ENCODE data around the gene ARHGEF37. TPM values are rescaled to one million over a fixed set of nuclear protein-coding genes. Genes with fewer than 3 reads are reported as not detected.

ARHGEF37 gene
- total RNA-seq, 5 donors from 2014 or later (not counting 1 experiment from before 2014, with no cell fraction given), result 0.07 to 1.0 (median 0.59) TPM; not detected in 1

DNA sequence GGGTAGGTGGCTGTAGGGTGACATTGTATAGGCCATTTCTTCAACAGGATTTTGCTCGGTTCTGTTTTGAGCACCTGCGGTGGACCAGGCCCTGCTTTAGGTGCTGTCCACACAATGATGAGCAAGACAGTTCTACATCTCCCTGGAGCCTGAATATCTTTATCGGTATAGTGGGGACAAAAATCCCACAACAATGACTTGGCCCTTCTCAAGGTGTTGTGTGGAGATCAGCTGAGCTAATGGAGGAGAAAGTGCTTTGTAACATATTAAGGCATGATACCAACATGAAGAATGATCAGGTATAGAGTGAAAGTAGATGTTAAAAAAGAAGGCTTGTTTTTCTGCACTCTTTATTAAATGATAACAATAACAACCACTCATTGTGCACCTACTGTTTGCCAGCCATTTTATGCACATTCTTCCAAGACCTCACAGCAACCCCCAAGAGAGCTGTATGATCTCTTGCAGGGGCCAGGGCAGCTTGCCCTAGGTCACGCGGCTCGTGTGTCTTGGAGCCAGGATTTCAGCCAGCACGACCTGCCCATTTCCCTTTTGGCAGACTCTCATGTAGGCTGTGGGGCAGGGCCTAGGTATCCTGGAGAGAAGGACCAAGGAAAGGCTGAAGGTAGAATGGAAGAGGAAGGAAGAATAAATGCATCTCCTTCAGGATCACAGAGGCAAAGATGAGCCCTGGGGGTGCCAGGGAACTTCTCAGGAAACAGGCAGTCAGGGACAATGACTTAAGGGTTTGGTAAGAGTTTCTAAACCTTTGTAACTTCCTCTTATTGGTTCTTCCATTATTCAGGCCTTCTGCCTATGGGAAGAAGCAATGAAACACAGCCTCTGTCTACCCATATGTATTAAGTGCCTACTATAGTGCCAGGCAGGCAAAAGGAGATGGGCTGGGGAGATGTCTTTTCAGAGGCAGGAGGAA lies 98.8 kb downstream of the ARHGEF37 start:
- H3K4me3 Mint-ChIP-seq, result no peak overlapping the region
- POLR2A ChIA-PET, result interaction anchor here in 1 of 2 donors (0.5 to 0.6 kb wide), 2 partner anchors 181 to 244 kb away, joined by 5 to 9 read pairs; no protein-coding TSS in a partner anchor
- Histone ChIP-seq H3K4me3 (ENCODE audit: control insufficient read depth in 1 of 2, extremely low read depth in 1 of 2, low read length in 1 of 2) (no peak overlapping the region), H3K27me3 (replicated peaks in 1 of 2; ENCODE audit: control insufficient read depth in 2 of 2, extremely low read depth in 1 of 2, insufficient read depth in 2 of 2, low read length in 1 of 2) (peaks cover 0 to 32% of the 10 kb centered on the region in 2 experiments), H3K36me3 (ENCODE audit: control insufficient read depth in 2 of 2, extremely low read depth in 1 of 2, insufficient read depth in 1 of 2, low read length in 1 of 2) (no peaks in the 10 kb centered on the region), H3K9me3 (no peaks in the 10 kb centered on the region), H3K27ac (ENCODE audit: low read length) (no peak overlapping the region), H3K4me1 (ENCODE audit: control insufficient read depth in 1 of 2, extremely low read depth in 1 of 2, insufficient read depth in 2 of 2, low read length in 2 of 2) (no peaks in the 10 kb centered on the region)
- ATAC-seq (replicated peaks in 1 of 4), result no peak
- CTCF ChIA-PET, result interaction anchor here in 1 of 2 donors (0.6 kb wide), 1 partner anchor 149 kb away, joined by 3 read pairs; no protein-coding TSS in a partner anchor
- peaks cover 29 to 32% of the 10 kb centered on the region in 2 donors for H3K27me3 Mint-ChIP-seq
- no peaks in the 10 kb centered on the region for H3K4me1 Mint-ChIP-seq
- H3K36me3 Mint-ChIP-seq, result no peaks in the 10 kb centered on the region
- peak overlapping the region in 1 of 2 donors; percentile 6 for H3K27ac Mint-ChIP-seq
- DNase-seq, result no peak
- H3K9me3 Mint-ChIP-seq, result no peaks in the 10 kb centered on the region
- no CpG with 5 or more reads among the region's 7 CpGs for WGBS (ENCODE audit: insufficient coverage)

DNA sequence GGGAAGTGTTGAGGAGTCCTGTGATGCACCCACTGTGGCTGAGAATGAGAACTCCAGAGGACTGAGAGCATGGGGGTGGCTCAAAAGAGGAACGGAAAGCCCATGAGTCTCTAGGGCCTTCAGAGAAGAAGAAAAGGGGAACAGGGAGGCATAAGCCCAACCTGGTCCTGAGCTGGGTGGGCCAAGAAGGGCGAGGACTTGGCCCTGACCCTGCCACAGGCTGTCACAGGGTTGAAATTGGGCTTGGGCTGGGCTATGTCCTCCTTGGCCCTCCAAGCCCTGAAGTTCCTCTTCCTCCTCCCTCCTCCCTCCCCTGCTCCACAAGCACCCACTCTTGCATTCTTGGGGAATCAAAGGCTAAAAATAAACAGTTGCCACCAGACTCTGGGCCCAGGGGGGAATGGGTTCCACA lies 99.5 kb downstream of the ARHGEF37 start:
- 60% methylated on average over 1 of the region's 2 CpGs for WGBS (ENCODE audit: insufficient coverage)
- Histone ChIP-seq H3K9me3 (no peaks in the 10 kb centered on the region), H3K27ac (ENCODE audit: low read length) (no peak overlapping the region), H3K36me3 (ENCODE audit: control insufficient read depth in 2 of 2, extremely low read depth in 1 of 2, insufficient read depth in 1 of 2, low read length in 1 of 2) (no peaks in the 10 kb centered on the region), H3K27me3 (replicated peaks in 1 of 2; ENCODE audit: control insufficient read depth in 2 of 2, extremely low read depth in 1 of 2, insufficient read depth in 2 of 2, low read length in 1 of 2) (peaks cover 0 to 27% of the 10 kb centered on the region in 2 experiments), H3K4me1 (ENCODE audit: control insufficient read depth in 1 of 2, extremely low read depth in 1 of 2, insufficient read depth in 2 of 2, low read length in 2 of 2) (no peaks in the 10 kb centered on the region), H3K4me3 (ENCODE audit: control insufficient read depth in 1 of 2, extremely low read depth in 1 of 2, low read length in 1 of 2) (no peak overlapping the region)
- ChIA-PET POLR2A (interaction anchor here in 1 of 2 donors (0.6 kb wide), 1 partner anchor 243 kb away, joined by 9 read pairs; no protein-coding TSS in a partner anchor), CTCF (no interaction called here)
- peaks cover 30 to 31% of the 10 kb centered on the region in 2 donors for H3K27me3 Mint-ChIP-seq
- H3K4me1 Mint-ChIP-seq, result no peaks in the 10 kb centered on the region
- peak in 1 of 4 experiments; percentile 35 for ATAC-seq (replicated peaks in 1 of 4)
- no peaks in the 10 kb centered on the region for H3K9me3 Mint-ChIP-seq
- no peak overlapping the region for H3K27ac Mint-ChIP-seq
- H3K36me3 Mint-ChIP-seq, result no peaks in the 10 kb centered on the region
- no peak overlapping the region for H3K4me3 Mint-ChIP-seq
- peak in 3 of 35 experiments; percentile 3 to 27 (median 5) for DNase-seq

- DNase-seq (no peak), ATAC-seq (replicated peaks in 1 of 4) (no peak)
- no peaks in the 10 kb centered on the region for H3K9me3 Mint-ChIP-seq
- CTCF ChIA-PET, result no interaction called here
- H3K27ac Mint-ChIP-seq, result no peak overlapping the region
- no peaks in the 10 kb centered on the region for H3K4me1 Mint-ChIP-seq
- no peaks in the 10 kb centered on the region for H3K36me3 Mint-ChIP-seq
- no peak overlapping the region for H3K4me3 Mint-ChIP-seq
- POLR2A ChIA-PET, result interaction anchor here in 1 of 2 donors (0.6 kb wide), 1 partner anchor 242 kb away, joined by 9 read pairs; no protein-coding TSS in a partner anchor
- no CpG with 5 or more reads among the region's 5 CpGs for WGBS (ENCODE audit: insufficient coverage)
- Histone ChIP-seq H3K36me3 (ENCODE audit: control insufficient read depth in 2 of 2, extremely low read depth in 1 of 2, insufficient read depth in 1 of 2, low read length in 1 of 2) (no peaks in the 10 kb centered on the region), H3K27ac (ENCODE audit: low read length) (no peak overlapping the region), H3K27me3 (replicated peaks in 1 of 2; ENCODE audit: control insufficient read depth in 2 of 2, extremely low read depth in 1 of 2, insufficient read depth in 2 of 2, low read length in 1 of 2) (peaks cover 0 to 23% of the 10 kb centered on the region in 2 experiments), H3K9me3 (no peaks in the 10 kb centered on the region), H3K4me3 (ENCODE audit: control insufficient read depth in 1 of 2, extremely low read depth in 1 of 2, low read length in 1 of 2) (no peak overlapping the region), H3K4me1 (ENCODE audit: control insufficient read depth in 1 of 2, extremely low read depth in 1 of 2, insufficient read depth in 2 of 2, low read length in 2 of 2) (no peaks in the 10 kb centered on the region)
- H3K27me3 Mint-ChIP-seq, result peaks cover 26 to 29% of the 10 kb centered on the region in 2 donors
These were observed 100.0 kb downstream of the ARHGEF37 start for GRCh38 chr5:149681252-149681651.

DNA sequence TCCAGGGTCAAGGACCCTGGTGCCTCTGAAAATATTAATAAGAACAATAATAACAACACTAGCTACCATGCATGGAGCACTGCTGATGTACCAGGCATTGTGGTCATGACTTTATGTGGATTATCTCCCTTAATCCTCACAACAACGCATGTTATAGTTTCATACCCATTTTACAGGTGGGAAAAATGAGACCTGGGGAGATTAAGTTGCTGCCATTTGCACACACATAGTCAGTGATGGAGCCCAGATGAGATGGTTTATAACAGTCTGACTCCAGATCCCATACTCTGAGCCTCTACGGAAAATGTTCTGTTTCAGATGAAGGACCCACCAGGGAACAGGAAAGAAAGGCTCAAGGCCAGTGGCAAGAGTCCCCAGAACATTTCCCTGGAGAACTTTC lies 100.6 kb downstream of the ARHGEF37 start:
- H3K27me3 Mint-ChIP-seq, result peaks cover 31 to 36% of the 10 kb centered on the region in 2 donors
- no peak for DNase-seq
- H3K4me1 Mint-ChIP-seq, result no peaks in the 10 kb centered on the region
- no peak overlapping the region for H3K27ac Mint-ChIP-seq
- Histone ChIP-seq H3K27ac (ENCODE audit: low read length) (no peak overlapping the region), H3K4me1 (ENCODE audit: control insufficient read depth in 1 of 2, extremely low read depth in 1 of 2, insufficient read depth in 2 of 2, low read length in 2 of 2) (no peaks in the 10 kb centered on the region), H3K36me3 (ENCODE audit: control insufficient read depth in 2 of 2, extremely low read depth in 1 of 2, insufficient read depth in 1 of 2, low read length in 1 of 2) (no peaks in the 10 kb centered on the region), H3K27me3 (replicated peaks in 1 of 2; ENCODE audit: control insufficient read depth in 2 of 2, extremely low read depth in 1 of 2, insufficient read depth in 2 of 2, low read length in 1 of 2) (peaks cover 0 to 25% of the 10 kb centered on the region in 2 experiments), H3K4me3 (ENCODE audit: control insufficient read depth in 1 of 2, extremely low read depth in 1 of 2, low read length in 1 of 2) (no peak overlapping the region), H3K9me3 (no peaks in the 10 kb centered on the region)
- H3K9me3 Mint-ChIP-seq, result no peaks in the 10 kb centered on the region
- 100% methylated on average over 1 of the region's 2 CpGs for WGBS (ENCODE audit: insufficient coverage)
- H3K4me3 Mint-ChIP-seq, result no peak overlapping the region
- ChIA-PET POLR2A (no interaction called here), CTCF (no interaction called here)
- H3K36me3 Mint-ChIP-seq, result no peaks in the 10 kb centered on the region
- ATAC-seq (replicated peaks in 1 of 4), result no peak

GRCh38 chr5:149682532-149683075 lies 101.3 kb downstream of the ARHGEF37 start:
- Mint-ChIP-seq H3K27ac (no peak overlapping the region), H3K4me1 (no peaks in the 10 kb centered on the region), H3K9me3 (no peaks in the 10 kb centered on the region), H3K36me3 (no peaks in the 10 kb centered on the region), H3K27me3 (peaks cover 35 to 40% of the 10 kb centered on the region in 2 donors), H3K4me3 (no peak overlapping the region)
- Histone ChIP-seq H3K27me3 (replicated peaks in 1 of 2; ENCODE audit: control insufficient read depth in 2 of 2, extremely low read depth in 1 of 2, insufficient read depth in 2 of 2, low read length in 1 of 2) (peaks cover 0 to 25% of the 10 kb centered on the region in 2 experiments), H3K36me3 (ENCODE audit: control insufficient read depth in 2 of 2, extremely low read depth in 1 of 2, insufficient read depth in 1 of 2, low read length in 1 of 2) (no peaks in the 10 kb centered on the region), H3K27ac (ENCODE audit: low read length) (no peak overlapping the region), H3K4me3 (ENCODE audit: control insufficient read depth in 1 of 2, extremely low read depth in 1 of 2, low read length in 1 of 2) (no peak overlapping the region), H3K4me1 (ENCODE audit: control insufficient read depth in 1 of 2, extremely low read depth in 1 of 2, insufficient read depth in 2 of 2, low read length in 2 of 2) (no peaks in the 10 kb centered on the region), H3K9me3 (no peaks in the 10 kb centered on the region)
- no peak for DNase-seq
- POLR2A ChIA-PET, result no interaction called here
- no peak for ATAC-seq (replicated peaks in 1 of 4)
- WGBS (ENCODE audit: insufficient coverage), result 75% methylated on average over 4 of the region's 9 CpGs
- CTCF ChIA-PET, result no interaction called here

DNA sequence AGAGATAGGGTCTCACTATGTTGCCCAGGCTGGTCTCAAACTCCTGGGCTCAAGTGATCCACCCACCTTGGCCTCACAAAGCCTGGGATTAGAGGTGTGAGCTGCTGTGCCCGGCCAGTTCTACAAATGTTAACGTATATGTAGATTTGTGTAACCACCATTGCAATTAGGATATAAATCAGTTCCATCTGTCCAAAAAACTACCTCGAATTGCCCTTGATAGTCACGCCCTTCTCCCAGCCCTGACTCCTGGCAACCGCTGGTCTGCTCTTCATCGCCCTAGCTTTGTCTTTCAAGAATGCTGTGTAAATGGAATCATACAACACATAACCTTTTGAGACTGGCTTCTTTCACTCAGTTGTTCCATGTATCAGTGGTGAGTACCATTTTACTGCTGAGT lies 102.7 kb downstream of the ARHGEF37 start:
- no peaks in the 10 kb centered on the region for H3K9me3 Mint-ChIP-seq
- no peak overlapping the region for H3K27ac ChIP-seq (ENCODE audit: low read length)
- H3K27me3 ChIP-seq (replicated peaks in 1 of 2; ENCODE audit: control insufficient read depth in 2 of 2, extremely low read depth in 1 of 2, insufficient read depth in 2 of 2, low read length in 1 of 2), result peaks cover 0 to 31% of the 10 kb centered on the region in 2 experiments
- no peak overlapping the region for H3K4me3 Mint-ChIP-seq
- no peaks in the 10 kb centered on the region for H3K4me1 Mint-ChIP-seq
- no peaks in the 10 kb centered on the region for H3K4me1 ChIP-seq (ENCODE audit: control insufficient read depth in 1 of 2, extremely low read depth in 1 of 2, insufficient read depth in 2 of 2, low read length in 2 of 2)
- ChIA-PET CTCF (no interaction called here), POLR2A (no interaction called here)
- H3K36me3 ChIP-seq (ENCODE audit: control insufficient read depth in 2 of 2, extremely low read depth in 1 of 2, insufficient read depth in 1 of 2, low read length in 1 of 2), result no peaks in the 10 kb centered on the region
- no peak for ATAC-seq (replicated peaks in 1 of 4)
- no peaks in the 10 kb centered on the region for H3K9me3 ChIP-seq
- WGBS (ENCODE audit: insufficient coverage), result 75% methylated on average over 2 of the region's 6 CpGs
- no peak for DNase-seq
- H3K36me3 Mint-ChIP-seq, result no peaks in the 10 kb centered on the region
- no peak overlapping the region for H3K4me3 ChIP-seq (ENCODE audit: control insufficient read depth in 1 of 2, extremely low read depth in 1 of 2, low read length in 1 of 2)
- no peak overlapping the region for H3K27ac Mint-ChIP-seq
- H3K27me3 Mint-ChIP-seq, result peaks cover 45 to 47% of the 10 kb centered on the region in 2 donors
